Left ventricle myocardium inferior (tissue), 1 donor: ENCODE measurements around the gene VSTM2B. TPM values are rescaled to one million over a fixed set of nuclear protein-coding genes. Genes with fewer than 3 reads are reported as not detected.
A peak's percentile ranks its signal among the peaks of the same experiment; 100 is the strongest.

Experiments
- DNase-seq: peaks from one replicate; pipeline ENCODE4 v3.0.0-alpha.2; 2020
- H3K27ac ChIP-seq: fragments of 200-600 bp; replicated peaks from 2 replicates; pipeline ENCODE4 v1.8.0; 2021
- H3K27me3 ChIP-seq: fragments of 200-600 bp; 2 replicates; pipeline ENCODE4 v1.8.0; 2021; ENCODE audit warnings: low read depth
- H3K36me3 ChIP-seq: fragments of 200-600 bp; 2 replicates; pipeline ENCODE4 v1.8.0; 2021
- H3K4me1 ChIP-seq: fragments of 200-600 bp; 2 replicates; pipeline ENCODE4 v1.8.0; 2021
- H3K4me3 ChIP-seq: fragments of 200-600 bp; 2 replicates; pipeline ENCODE4 v1.8.0; 2021; ENCODE audit warnings: mild to moderate bottlenecking, moderate library complexity
- H3K9me3 ChIP-seq: fragments of 200-600 bp; replicated peaks from 2 replicates; pipeline ENCODE4 v1.8.0; 2021
- intact Hi-C: fragments of 100-400 bp; cut with micrococcal nuclease; formaldehyde crosslinking; loops from one replicate; pipeline ENCODE4 v1.11.0; 2022
- total RNA-seq: library from RNA; stranded (reverse); fragmentation: NEBNext Ultra II Directional; extraction: Animal tissue kit (Norgen Biotek cat#: 25700); gene quantifications from one replicate; pipeline ENCODE4 v1.2.1, GENCODE V29; 2021
- TF ChIP-seq, protein P1 (sequence below): fragments of 200-600 bp; IDR thresholded peaks from 2 replicates; pipeline ENCODE4 v1.8.0; 2021; ENCODE audit warnings: antibody characterized with exemption, mild to moderate bottlenecking, borderline replicate concordance
- donor health status: DM: no; HTN: yes; CAD: no; lungs with severe emphysema.

The VSTM2B gene
- total RNA-seq, 1 donor from 2014 or later = not detected

DNA sequence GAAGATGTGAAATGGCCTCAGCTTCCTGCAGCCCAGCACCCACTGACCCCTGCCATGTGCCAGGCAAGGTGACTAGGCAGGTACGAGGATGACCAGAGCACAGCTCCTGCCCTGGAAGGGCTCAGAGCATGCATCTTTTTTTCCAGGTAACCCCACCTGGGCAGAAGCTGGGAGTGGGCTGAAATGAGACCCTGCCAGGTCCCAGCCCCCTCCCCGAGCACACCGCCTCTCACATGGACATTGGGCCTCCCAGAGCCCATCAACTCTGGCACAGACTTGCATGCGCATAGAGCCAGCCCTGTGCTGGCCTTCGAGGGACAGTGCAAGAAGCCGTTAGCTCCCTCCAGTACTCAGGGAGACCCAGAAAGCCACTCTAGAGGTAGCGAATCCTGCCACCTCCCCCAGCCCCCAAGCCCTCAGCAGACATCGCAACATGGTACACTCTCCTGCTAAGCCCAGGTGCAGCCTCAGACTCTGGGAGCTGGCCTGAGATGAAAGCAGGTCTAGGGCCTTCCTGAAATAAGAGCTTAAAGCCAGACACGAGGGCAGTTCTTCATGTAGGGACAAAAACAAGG lies 8.9 kb upstream of the VSTM2B start:
- Histone ChIP-seq H3K4me3 (no peak overlapping the region), H3K27me3 (peaks cover 54% of the 10 kb centered on the region), H3K4me1 (no peaks in the 10 kb centered on the region), H3K9me3 (no peaks in the 10 kb centered on the region), H3K36me3 (no peaks in the 10 kb centered on the region), H3K27ac (no peak overlapping the region)
- intact Hi-C loops = no loop called here
- peak; percentile 2 for DNase-seq
- TF ChIP-seq, protein P1, sequence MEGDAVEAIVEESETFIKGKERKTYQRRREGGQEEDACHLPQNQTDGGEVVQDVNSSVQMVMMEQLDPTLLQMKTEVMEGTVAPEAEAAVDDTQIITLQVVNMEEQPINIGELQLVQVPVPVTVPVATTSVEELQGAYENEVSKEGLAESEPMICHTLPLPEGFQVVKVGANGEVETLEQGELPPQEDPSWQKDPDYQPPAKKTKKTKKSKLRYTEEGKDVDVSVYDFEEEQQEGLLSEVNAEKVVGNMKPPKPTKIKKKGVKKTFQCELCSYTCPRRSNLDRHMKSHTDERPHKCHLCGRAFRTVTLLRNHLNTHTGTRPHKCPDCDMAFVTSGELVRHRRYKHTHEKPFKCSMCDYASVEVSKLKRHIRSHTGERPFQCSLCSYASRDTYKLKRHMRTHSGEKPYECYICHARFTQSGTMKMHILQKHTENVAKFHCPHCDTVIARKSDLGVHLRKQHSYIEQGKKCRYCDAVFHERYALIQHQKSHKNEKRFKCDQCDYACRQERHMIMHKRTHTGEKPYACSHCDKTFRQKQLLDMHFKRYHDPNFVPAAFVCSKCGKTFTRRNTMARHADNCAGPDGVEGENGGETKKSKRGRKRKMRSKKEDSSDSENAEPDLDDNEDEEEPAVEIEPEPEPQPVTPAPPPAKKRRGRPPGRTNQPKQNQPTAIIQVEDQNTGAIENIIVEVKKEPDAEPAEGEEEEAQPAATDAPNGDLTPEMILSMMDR = no peak

DNA sequence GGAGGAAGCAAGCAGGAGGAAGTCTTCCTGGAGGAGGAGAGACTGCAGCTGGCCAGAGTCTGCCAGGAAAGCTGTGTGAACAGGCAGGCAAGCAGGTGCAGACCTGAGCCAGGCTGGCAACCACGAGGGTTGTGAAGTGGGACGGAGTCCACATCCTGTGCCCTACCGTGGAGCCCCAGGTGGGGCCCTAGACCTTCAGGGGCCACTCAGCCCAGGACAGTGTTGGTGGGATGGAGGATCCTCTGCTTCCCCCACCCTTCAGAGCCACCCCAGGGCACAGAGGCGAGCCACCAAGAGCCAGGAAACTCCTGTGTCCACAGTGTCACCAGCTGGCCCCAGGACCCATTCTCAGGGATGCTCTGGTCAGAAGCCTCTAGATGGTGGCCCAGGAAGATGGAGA lies 8.4 kb upstream of the VSTM2B start:
- DNase-seq = no peak

GRCh38 chr19:29517946-29518345 lies 7.8 kb upstream of the VSTM2B start:
- Histone ChIP-seq H3K9me3 (no peaks in the 10 kb centered on the region), H3K27me3 (peaks cover 64% of the 10 kb centered on the region), H3K36me3 (no peaks in the 10 kb centered on the region), H3K27ac (no peak overlapping the region), H3K4me1 (no peaks in the 10 kb centered on the region), H3K4me3 (no peak overlapping the region)
- DNase-seq = no peak
- TF ChIP-seq, protein P1 = no peak
- intact Hi-C loops = no loop called here

More for the DNA sequence above, 8.4 kb upstream of the VSTM2B start:
- intact Hi-C loops = no loop called here
- Histone ChIP-seq H3K36me3 (no peaks in the 10 kb centered on the region), H3K27ac (no peak overlapping the region), H3K4me1 (no peaks in the 10 kb centered on the region), H3K4me3 (no peak overlapping the region), H3K9me3 (no peaks in the 10 kb centered on the region), H3K27me3 (peaks cover 59% of the 10 kb centered on the region)
- TF ChIP-seq, protein P1 = no peak

GRCh38 chr19:29519146-29519545 lies 6.6 kb upstream of the VSTM2B start:
- Histone ChIP-seq H3K4me1 (no peaks in the 10 kb centered on the region), H3K27ac (no peak overlapping the region), H3K36me3 (no peaks in the 10 kb centered on the region), H3K4me3 (no peak overlapping the region), H3K9me3 (no peaks in the 10 kb centered on the region), H3K27me3 (peaks cover 76% of the 10 kb centered on the region)
- intact Hi-C loops = no loop called here
- no peak for DNase-seq
- TF ChIP-seq, protein P1 = no peak

- Histone ChIP-seq H3K4me3 (no peak overlapping the region), H3K27me3 (peaks cover 84% of the 10 kb centered on the region), H3K4me1 (peaks cover 4% of the 10 kb centered on the region), H3K9me3 (no peaks in the 10 kb centered on the region), H3K27ac (no peak overlapping the region), H3K36me3 (no peaks in the 10 kb centered on the region)
- no peak for DNase-seq
- TF ChIP-seq, protein P1 = no peak
- intact Hi-C loops = no loop called here
Measured at GRCh38 chr19:29519931-29520330, 5.9 kb upstream of the VSTM2B start.
